Renal cortical epithelial cell (primary cell): ENCODE results near the gene MRPL58. TPM values are rescaled to one million over a fixed set of nuclear protein-coding genes. Genes with fewer than 3 reads are reported as not detected.

Experiments used
- total RNA-seq: library from RNA; depleted of rRNA; stranded (reverse); fragments of >200 nt; gene quantifications from 2 replicates; pipeline ENCODE4 v1.2.3, GENCODE V29; 2014

MRPL58 gene
- total RNA-seq, 1 donor from 2014 or later = 19.9 TPM

Other genes starting within 250 kb of the MRPL58 start
- gene NAT9, start 236.3 kb upstream of the MRPL58 start, total RNA-seq = 29.2 and 29.3 TPM in 2 replicates
- 0.10 TPM in 1 of 2 replicates, not detected in the other for gene GRIN2C, start 152.8 kb upstream of the MRPL58 start, total RNA-seq
- gene FDXR, start 139.7 kb upstream of the MRPL58 start, total RNA-seq = 30.6 and 31.3 TPM in 2 replicates
- gene FADS6, start 119.0 kb upstream of the MRPL58 start, total RNA-seq = not detected in 2 replicates
- gene USH1G, start 89.4 kb upstream of the MRPL58 start, total RNA-seq = not detected in 2 replicates
- not detected in 2 replicates for gene OTOP2, start 88.4 kb upstream of the MRPL58 start, total RNA-seq
- not detected in 2 replicates for gene OTOP3, start 76.8 kb upstream of the MRPL58 start, total RNA-seq
- 3.9 and 6.9 TPM in 2 replicates for gene HID1, start 39.9 kb upstream of the MRPL58 start, total RNA-seq
- 36.8 and 69.2 TPM in 2 replicates for gene CDR2L, start 25.0 kb upstream of the MRPL58 start, total RNA-seq
- 266 and 415 TPM in 2 replicates for gene ATP5PD, start 34.3 kb downstream of the MRPL58 start, total RNA-seq
- gene KCTD2, start 34.6 kb downstream of the MRPL58 start, total RNA-seq = 13.4 and 29.6 TPM in 2 replicates
- gene SLC16A5, start 75.3 kb downstream of the MRPL58 start, total RNA-seq = 35.6 and 165 TPM in 2 replicates
- 1.2 and 14.2 TPM in 2 replicates for gene ARMC7, start 97.3 kb downstream of the MRPL58 start, total RNA-seq
- gene NT5C, start 119.1 kb downstream of the MRPL58 start, total RNA-seq = 22.9 and 77.3 TPM in 2 replicates
- gene JPT1, start 141.8 kb downstream of the MRPL58 start, total RNA-seq = 171 and 366 TPM in 2 replicates
- 96.6 and 151 TPM in 2 replicates for gene SUMO2, start 170.3 kb downstream of the MRPL58 start, total RNA-seq
- 27.6 and 37.7 TPM in 2 replicates for gene NUP85, start 193.0 kb downstream of the MRPL58 start, total RNA-seq
- 14.8 and 25.8 TPM in 2 replicates for gene GGA3, start 248.9 kb downstream of the MRPL58 start, total RNA-seq
- 45.9 and 61.5 TPM in 2 replicates for gene MRPS7, start 249.2 kb downstream of the MRPL58 start, total RNA-seq